Panc1 (cell line): Measurements from ENCODE around the gene CSMD2. TPM values are rescaled to one million over a fixed set of nuclear protein-coding genes. Genes with fewer than 3 reads are reported as not detected.

Experiments used
- ATAC-seq: fragments of 200-7000 bp; cut with Tn5 transposase; 2 replicates; pipeline ENCODE4 v1.9.1; 2020; ENCODE audit warnings: mild to moderate bottlenecking, moderate library complexity
- BruUV-seq: library from RNA; stranded (reverse); fragments of 400-500 nt; replicated peaks from 2 replicates; lab custom pipeline; 2021; lab: Mats Ljungman, UMichigan
- CTCF ChIA-PET: fragments of 300-600 bp; sonication (Branson Sonifier 250); formaldehyde crosslinking; loops from one replicate; lab custom pipeline; 2022; ENCODE audit warnings: antibody characterized with exemption; lab: Charles Lee
- POLR2A ChIA-PET: fragments of 300-600 bp; sonication (Branson Sonifier 250); formaldehyde crosslinking; loops from one replicate; lab custom pipeline; 2022; ENCODE audit warnings: antibody characterized with exemption; lab: Charles Lee
- DNase-seq: peaks from one replicate; pipeline ENCODE4 v3.0.0-alpha.2; 2010; ENCODE audit warnings: low read depth, low spot score
- H3K27ac ChIP-seq: 2 replicates; pipeline ENCODE4 v1.5.1; 2011; ENCODE audit warnings: mild to moderate bottlenecking, low read length, inconsistent platforms
- H3K27me3 ChIP-seq: fragments of 200-500 bp; sonication (Bioruptor generic); 2 replicates; pipeline ENCODE4 v1.6.0; 2014; ENCODE audit warnings: low read length, inconsistent platforms; ENCODE audit not compliant: control insufficient read depth, insufficient read depth
- H3K36me3 ChIP-seq: fragments of 200-500 bp; sonication (Bioruptor generic); 2 replicates; pipeline ENCODE4 v1.5.1; 2014; ENCODE audit warnings: inconsistent platforms, mild to moderate bottlenecking, low read length, moderate library complexity; ENCODE audit not compliant: control insufficient read depth, insufficient read depth
- H3K4me1 ChIP-seq: 2 replicates; pipeline ENCODE4 v1.5.1; 2011; ENCODE audit warnings: inconsistent platforms, mild to moderate bottlenecking, low read length, moderate library complexity; ENCODE audit not compliant: control insufficient read depth, insufficient read depth
- H3K4me3 ChIP-seq, 2 experiments: 2 replicates each; pipeline ENCODE4 v1.5.1; 2011 to 2012; ENCODE audit warnings: low read depth in 2 of 2, low read length in 2 of 2, mild to moderate bottlenecking in 2 of 2, inconsistent platforms in 1 of 2, moderate library complexity in 1 of 2
- H3K9me3 ChIP-seq: fragments of 200-500 bp; sonication (Bioruptor generic); 2 replicates; pipeline ENCODE4 v1.5.1; 2014; ENCODE audit warnings: low read depth, mild to moderate bottlenecking, inconsistent platforms, low read length, moderate library complexity; ENCODE audit not compliant: control insufficient read depth, insufficient read depth
- POLR2AphosphoS5 ChIP-seq: IDR thresholded peaks from 2 replicates; pipeline ENCODE4 v1.6.1; 2012; ENCODE audit warnings: mild to moderate bottlenecking, low read depth, low read length, moderate library complexity
- SIN3A ChIP-seq: IDR thresholded peaks from 2 replicates; pipeline ENCODE4 v1.6.1; 2012; ENCODE audit warnings: low read depth, mild to moderate bottlenecking, low read length, moderate library complexity, borderline replicate concordance; ENCODE audit not compliant: insufficient read depth
- TCF7L2 ChIP-seq: IDR thresholded peaks from 2 replicates; pipeline ENCODE4 v1.6.1; 2011; ENCODE audit warnings: mild to moderate bottlenecking, low read depth, low read length, inconsistent platforms
- in situ Hi-C: cut with HindIII; loops from 2 replicates; pipeline ENCODE4 v1.10.0; 2016; ENCODE audit warnings: low sequenced_read_pairs, low pct_unique_long_range_greater_than_20kb
- intact Hi-C: fragments of 100-400 bp; cut with micrococcal nuclease; formaldehyde crosslinking; loops from one replicate; pipeline ENCODE4 v1.10.0; 2022; ENCODE audit not compliant: unreplicated experiment
- total RNA-seq: library from RNA; stranded (reverse); gene quantifications from one replicate; pipeline ENCODE4 v1.2.1, GENCODE V29; 2021; ENCODE audit not compliant: unreplicated experiment
- TF ChIP-seq, protein P1 (sequence below): fragments of 450-650 bp; IDR thresholded peaks from 2 replicates; pipeline ENCODE4 v1.5.1; 2017; ENCODE audit warnings: mild to moderate bottlenecking
- TF ChIP-seq, protein P2 (sequence below), 2 experiments: IDR thresholded peaks; 2 replicates each; pipeline ENCODE4 v1.6.1; 2011 to 2012; ENCODE audit warnings: low read depth in 2 of 2, control low read depth in 1 of 2, low read length in 1 of 2, mild to moderate bottlenecking in 1 of 2, moderate library complexity in 1 of 2; ENCODE audit not compliant: insufficient read depth in 1 of 2

The CSMD2 gene
- total RNA-seq, 1 experiment from 2014 or later: not detected

DNA sequence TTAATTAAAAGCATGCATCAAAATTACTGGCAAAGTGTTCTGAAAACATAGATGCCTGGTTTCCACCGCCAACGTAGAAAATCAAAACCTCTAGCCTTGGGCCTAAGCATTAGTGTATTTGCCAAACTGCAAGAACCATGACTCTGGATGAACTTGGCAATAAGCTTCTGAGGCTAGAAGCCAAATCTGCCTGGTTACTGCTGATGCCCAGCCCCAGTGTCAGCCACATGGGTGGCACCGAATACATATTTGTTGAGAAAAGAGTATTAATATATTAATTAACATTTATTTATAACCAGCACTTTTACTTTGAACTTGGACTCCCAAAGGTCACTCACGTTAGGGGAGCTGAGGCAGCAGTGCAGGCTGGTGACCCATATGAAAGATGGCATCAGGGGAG is 441.8 kb downstream of the CSMD2 start:
- no TSS peak for BruUV-seq
- intact Hi-C loops (no loop called here), in situ Hi-C loops (no loop called here)
- TF ChIP-seq POLR2AphosphoS5 (no peak), SIN3A (no peak), TCF7L2 (no peak)
- TF ChIP-seq, protein P1, sequence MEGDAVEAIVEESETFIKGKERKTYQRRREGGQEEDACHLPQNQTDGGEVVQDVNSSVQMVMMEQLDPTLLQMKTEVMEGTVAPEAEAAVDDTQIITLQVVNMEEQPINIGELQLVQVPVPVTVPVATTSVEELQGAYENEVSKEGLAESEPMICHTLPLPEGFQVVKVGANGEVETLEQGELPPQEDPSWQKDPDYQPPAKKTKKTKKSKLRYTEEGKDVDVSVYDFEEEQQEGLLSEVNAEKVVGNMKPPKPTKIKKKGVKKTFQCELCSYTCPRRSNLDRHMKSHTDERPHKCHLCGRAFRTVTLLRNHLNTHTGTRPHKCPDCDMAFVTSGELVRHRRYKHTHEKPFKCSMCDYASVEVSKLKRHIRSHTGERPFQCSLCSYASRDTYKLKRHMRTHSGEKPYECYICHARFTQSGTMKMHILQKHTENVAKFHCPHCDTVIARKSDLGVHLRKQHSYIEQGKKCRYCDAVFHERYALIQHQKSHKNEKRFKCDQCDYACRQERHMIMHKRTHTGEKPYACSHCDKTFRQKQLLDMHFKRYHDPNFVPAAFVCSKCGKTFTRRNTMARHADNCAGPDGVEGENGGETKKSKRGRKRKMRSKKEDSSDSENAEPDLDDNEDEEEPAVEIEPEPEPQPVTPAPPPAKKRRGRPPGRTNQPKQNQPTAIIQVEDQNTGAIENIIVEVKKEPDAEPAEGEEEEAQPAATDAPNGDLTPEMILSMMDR: no peak
- TF ChIP-seq, protein P2, sequence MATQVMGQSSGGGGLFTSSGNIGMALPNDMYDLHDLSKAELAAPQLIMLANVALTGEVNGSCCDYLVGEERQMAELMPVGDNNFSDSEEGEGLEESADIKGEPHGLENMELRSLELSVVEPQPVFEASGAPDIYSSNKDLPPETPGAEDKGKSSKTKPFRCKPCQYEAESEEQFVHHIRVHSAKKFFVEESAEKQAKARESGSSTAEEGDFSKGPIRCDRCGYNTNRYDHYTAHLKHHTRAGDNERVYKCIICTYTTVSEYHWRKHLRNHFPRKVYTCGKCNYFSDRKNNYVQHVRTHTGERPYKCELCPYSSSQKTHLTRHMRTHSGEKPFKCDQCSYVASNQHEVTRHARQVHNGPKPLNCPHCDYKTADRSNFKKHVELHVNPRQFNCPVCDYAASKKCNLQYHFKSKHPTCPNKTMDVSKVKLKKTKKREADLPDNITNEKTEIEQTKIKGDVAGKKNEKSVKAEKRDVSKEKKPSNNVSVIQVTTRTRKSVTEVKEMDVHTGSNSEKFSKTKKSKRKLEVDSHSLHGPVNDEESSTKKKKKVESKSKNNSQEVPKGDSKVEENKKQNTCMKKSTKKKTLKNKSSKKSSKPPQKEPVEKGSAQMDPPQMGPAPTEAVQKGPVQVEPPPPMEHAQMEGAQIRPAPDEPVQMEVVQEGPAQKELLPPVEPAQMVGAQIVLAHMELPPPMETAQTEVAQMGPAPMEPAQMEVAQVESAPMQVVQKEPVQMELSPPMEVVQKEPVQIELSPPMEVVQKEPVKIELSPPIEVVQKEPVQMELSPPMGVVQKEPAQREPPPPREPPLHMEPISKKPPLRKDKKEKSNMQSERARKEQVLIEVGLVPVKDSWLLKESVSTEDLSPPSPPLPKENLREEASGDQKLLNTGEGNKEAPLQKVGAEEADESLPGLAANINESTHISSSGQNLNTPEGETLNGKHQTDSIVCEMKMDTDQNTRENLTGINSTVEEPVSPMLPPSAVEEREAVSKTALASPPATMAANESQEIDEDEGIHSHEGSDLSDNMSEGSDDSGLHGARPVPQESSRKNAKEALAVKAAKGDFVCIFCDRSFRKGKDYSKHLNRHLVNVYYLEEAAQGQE (IDR thresholded peaks at IDR 0.05; ENCODE audit: insufficient read depth in 1 of 2, low read depth in 2 of 2, low read length in 1 of 2): no peak
- ChIA-PET CTCF (no interaction called here), POLR2A (no interaction called here)
- Histone ChIP-seq H3K4me3 (no peak overlapping the region), H3K27ac (no peak overlapping the region), H3K4me1 (no peaks in the 10 kb centered on the region), H3K9me3 (no peaks in the 10 kb centered on the region), H3K36me3 (no peaks in the 10 kb centered on the region), H3K27me3 (peaks cover 3% of the 10 kb centered on the region; the same call in 1 of the 2 replicates)
- DNase-seq (no peak), ATAC-seq (no peak)

- TF ChIP-seq, protein P1: no peak
- TF ChIP-seq TCF7L2: no peak
- TF ChIP-seq POLR2AphosphoS5: no peak
Measured at GRCh38 chr1:33721301-33721815, 443.7 kb downstream of the CSMD2 start.

More at GRCh38 chr1:33721301-33721815, 443.7 kb downstream of the CSMD2 start:
- in situ Hi-C loops (no loop called here), intact Hi-C loops (no loop called here)
- DNase-seq (no peak), ATAC-seq (no peak)
- Histone ChIP-seq H3K4me1 (no peaks in the 10 kb centered on the region), H3K27me3 (peaks cover 3% of the 10 kb centered on the region; the same call in 1 of the 2 replicates), H3K27ac (no peak overlapping the region), H3K36me3 (no peaks in the 10 kb centered on the region), H3K4me3 (no peak overlapping the region), H3K9me3 (no peaks in the 10 kb centered on the region)
- no TSS peak for BruUV-seq
- ChIA-PET POLR2A (no interaction called here), CTCF (no interaction called here)
